ENCODE data around the gene DBET.
"Not testable (repeated sequence)": the region's sequence is repeated elsewhere in the genome, so short reads cannot be mapped to it uniquely, and the experiment has no call there.

DNA sequence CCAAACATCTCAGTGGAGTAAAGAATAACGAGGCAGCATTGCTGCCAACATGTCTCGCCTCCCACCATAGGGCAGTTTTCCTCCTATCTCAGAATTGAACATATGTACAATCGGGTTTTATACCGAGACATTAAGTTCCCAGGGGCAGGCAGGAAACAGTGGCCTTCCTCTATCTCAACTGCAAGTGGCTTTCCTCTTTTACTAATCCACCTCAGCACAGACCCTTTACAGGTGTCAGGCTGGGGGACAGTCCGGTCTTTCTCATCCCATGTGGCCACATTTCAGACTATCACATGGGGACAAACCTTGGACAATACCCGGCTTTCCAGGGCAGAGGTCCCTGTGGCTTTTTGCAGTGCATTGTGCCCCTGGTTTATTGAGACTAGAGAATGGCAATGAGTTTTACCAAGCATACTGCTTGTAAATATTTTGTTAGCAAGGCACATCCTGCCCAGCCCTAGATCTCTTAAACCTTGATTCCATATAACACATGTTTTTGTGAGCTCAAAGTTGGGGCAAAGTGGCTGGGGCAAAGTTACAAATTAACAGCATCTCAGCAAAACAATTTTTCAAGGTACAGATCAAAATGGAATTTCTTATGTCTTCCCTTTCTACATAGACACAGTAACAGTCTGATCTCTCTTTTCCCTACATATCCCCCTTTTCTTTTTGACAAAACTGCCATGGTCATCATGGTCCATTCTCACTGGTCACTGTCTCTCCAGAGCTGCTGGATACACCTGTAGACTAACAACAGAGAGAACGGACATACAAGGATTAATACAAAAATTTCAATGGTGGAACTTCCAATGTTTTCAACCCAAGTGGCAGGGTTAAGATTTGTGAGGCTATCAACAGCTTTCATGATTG, 42.5 kb downstream of the DBET start:
- TF ChIP-seq, protein P1, sequence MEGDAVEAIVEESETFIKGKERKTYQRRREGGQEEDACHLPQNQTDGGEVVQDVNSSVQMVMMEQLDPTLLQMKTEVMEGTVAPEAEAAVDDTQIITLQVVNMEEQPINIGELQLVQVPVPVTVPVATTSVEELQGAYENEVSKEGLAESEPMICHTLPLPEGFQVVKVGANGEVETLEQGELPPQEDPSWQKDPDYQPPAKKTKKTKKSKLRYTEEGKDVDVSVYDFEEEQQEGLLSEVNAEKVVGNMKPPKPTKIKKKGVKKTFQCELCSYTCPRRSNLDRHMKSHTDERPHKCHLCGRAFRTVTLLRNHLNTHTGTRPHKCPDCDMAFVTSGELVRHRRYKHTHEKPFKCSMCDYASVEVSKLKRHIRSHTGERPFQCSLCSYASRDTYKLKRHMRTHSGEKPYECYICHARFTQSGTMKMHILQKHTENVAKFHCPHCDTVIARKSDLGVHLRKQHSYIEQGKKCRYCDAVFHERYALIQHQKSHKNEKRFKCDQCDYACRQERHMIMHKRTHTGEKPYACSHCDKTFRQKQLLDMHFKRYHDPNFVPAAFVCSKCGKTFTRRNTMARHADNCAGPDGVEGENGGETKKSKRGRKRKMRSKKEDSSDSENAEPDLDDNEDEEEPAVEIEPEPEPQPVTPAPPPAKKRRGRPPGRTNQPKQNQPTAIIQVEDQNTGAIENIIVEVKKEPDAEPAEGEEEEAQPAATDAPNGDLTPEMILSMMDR (conservative IDR thresholded peaks at IDR 0.05 in 1 of 2, IDR thresholded peaks at IDR 0.05 in 1 of 2; ENCODE audit: extremely low read depth in 1 of 2, insufficient read depth in 1 of 2, low read depth in 1 of 2, low read length in 2 of 2) = not testable (repeated sequence)
- TF ChIP-seq EZH2 (IDR thresholded peaks at IDR 0.05; ENCODE audit: borderline replicate concordance, low read length) = not testable (repeated sequence)
